Lower lobe of right lung (tissue), 2 donors: ENCODE results near the gene ATRN. TPM values are rescaled to one million over a fixed set of nuclear protein-coding genes. Genes with fewer than 3 reads are reported as not detected.

Experiments used
- ATAC-seq, 2 donors: fragments of 200-7000 bp; cut with Tn5 transposase; one replicate each; pipeline ENCODE4 v1.9.1; 2020 to 2022; ENCODE audit warnings: mild to moderate bottlenecking in 2 of 2, moderate library complexity in 2 of 2
- DNase-seq: peaks from one replicate; pipeline ENCODE4 v3.0.0-alpha.2; 2020
- H3K27ac ChIP-seq: fragments of 200-600 bp; one replicate; pipeline ENCODE4 v1.8.0; 2022
- H3K27me3 ChIP-seq: fragments of 200-600 bp; one replicate; pipeline ENCODE4 v1.8.0; 2022; ENCODE audit warnings: low read depth
- H3K36me3 ChIP-seq: fragments of 200-600 bp; one replicate; pipeline ENCODE4 v1.8.0; 2022; ENCODE audit warnings: mild to moderate bottlenecking
- H3K4me1 ChIP-seq: fragments of 200-600 bp; one replicate; pipeline ENCODE4 v1.8.0; 2022
- H3K4me3 ChIP-seq: fragments of 200-600 bp; one replicate; pipeline ENCODE4 v1.8.0; 2022; ENCODE audit warnings: mild to moderate bottlenecking
- H3K9me3 ChIP-seq: fragments of 200-600 bp; one replicate; pipeline ENCODE4 v1.8.0; 2022
- intact Hi-C: fragments of 100-400 bp; cut with DNase I; formaldehyde crosslinking; loops from one replicate; pipeline ENCODE4 v1.11.0; 2022
- total RNA-seq: library from RNA; stranded (reverse); fragmentation: NEBNext Ultra II Directional; extraction: Animal tissue kit (Norgen Biotek cat#: 25700); gene quantifications from one replicate; pipeline ENCODE4 v1.2.1, GENCODE V29; 2021
- TF ChIP-seq, protein P1 (sequence below): fragments of 200-600 bp; IDR thresholded peaks from one replicate; pipeline ENCODE4 v1.8.0; 2022; ENCODE audit warnings: antibody characterized with exemption, mild to moderate bottlenecking
- donor health status: DM: no; HTN: yes; CAD: no; lungs with severe emphysema.

ATRN gene
- total RNA-seq, 1 donor from 2014 or later = 29.2 TPM

- H3K27ac ChIP-seq = no peak overlapping the region
- intact Hi-C loops = no loop called here
- no peaks in the 10 kb centered on the region for H3K4me1 ChIP-seq
- no peaks in the 10 kb centered on the region for H3K27me3 ChIP-seq
- H3K9me3 ChIP-seq = no peaks in the 10 kb centered on the region
- no peak for ATAC-seq
- DNase-seq = no peak
- H3K4me3 ChIP-seq = no peak overlapping the region
- H3K36me3 ChIP-seq = peaks cover 54% of the 10 kb centered on the region
- TF ChIP-seq, protein P1, sequence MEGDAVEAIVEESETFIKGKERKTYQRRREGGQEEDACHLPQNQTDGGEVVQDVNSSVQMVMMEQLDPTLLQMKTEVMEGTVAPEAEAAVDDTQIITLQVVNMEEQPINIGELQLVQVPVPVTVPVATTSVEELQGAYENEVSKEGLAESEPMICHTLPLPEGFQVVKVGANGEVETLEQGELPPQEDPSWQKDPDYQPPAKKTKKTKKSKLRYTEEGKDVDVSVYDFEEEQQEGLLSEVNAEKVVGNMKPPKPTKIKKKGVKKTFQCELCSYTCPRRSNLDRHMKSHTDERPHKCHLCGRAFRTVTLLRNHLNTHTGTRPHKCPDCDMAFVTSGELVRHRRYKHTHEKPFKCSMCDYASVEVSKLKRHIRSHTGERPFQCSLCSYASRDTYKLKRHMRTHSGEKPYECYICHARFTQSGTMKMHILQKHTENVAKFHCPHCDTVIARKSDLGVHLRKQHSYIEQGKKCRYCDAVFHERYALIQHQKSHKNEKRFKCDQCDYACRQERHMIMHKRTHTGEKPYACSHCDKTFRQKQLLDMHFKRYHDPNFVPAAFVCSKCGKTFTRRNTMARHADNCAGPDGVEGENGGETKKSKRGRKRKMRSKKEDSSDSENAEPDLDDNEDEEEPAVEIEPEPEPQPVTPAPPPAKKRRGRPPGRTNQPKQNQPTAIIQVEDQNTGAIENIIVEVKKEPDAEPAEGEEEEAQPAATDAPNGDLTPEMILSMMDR = no peak
Observed at GRCh38 chr20:3572151-3572550, 101.3 kb downstream of the ATRN start.

DNA sequence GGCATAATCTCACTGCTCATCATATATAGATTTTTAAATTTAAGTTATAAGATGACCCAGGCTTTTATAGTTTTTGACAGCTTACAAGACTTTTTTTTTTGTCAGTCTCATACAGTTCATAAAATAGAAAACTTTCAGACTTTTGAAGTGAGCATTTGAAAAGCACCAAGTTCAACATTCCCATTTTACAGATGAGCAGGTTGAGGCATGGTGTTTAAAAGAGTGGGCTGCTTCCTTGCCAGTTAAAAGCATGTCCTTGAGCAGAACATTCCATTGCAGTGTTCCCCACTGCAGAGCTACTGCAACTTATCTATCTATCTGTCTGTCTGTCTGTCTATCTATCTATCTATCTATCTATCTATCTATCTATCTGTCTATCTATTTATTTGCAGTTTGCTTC is 105.5 kb downstream of the ATRN start:
- ATAC-seq = no peak
- DNase-seq = no peak
- H3K27ac ChIP-seq = no peak overlapping the region
- no peak overlapping the region for H3K4me3 ChIP-seq
- H3K27me3 ChIP-seq = no peaks in the 10 kb centered on the region
- H3K4me1 ChIP-seq = no peaks in the 10 kb centered on the region
- H3K36me3 ChIP-seq = peaks cover 76% of the 10 kb centered on the region
- TF ChIP-seq, protein P1 = no peak
- intact Hi-C loops = no loop called here
- no peaks in the 10 kb centered on the region for H3K9me3 ChIP-seq

GRCh38 chr20:3577366-3577765 is 106.5 kb downstream of the ATRN start:
- Histone ChIP-seq H3K27ac (no peak overlapping the region), H3K36me3 (peaks cover 82% of the 10 kb centered on the region), H3K4me3 (no peak overlapping the region), H3K4me1 (no peaks in the 10 kb centered on the region), H3K27me3 (no peaks in the 10 kb centered on the region), H3K9me3 (no peaks in the 10 kb centered on the region)
- ATAC-seq (no peak), DNase-seq (no peak)
- TF ChIP-seq, protein P1 = no peak
- intact Hi-C loops = no loop called here

- intact Hi-C loops = no loop called here
- Histone ChIP-seq H3K4me1 (no peaks in the 10 kb centered on the region), H3K36me3 (peaks cover 82% of the 10 kb centered on the region), H3K9me3 (no peaks in the 10 kb centered on the region), H3K27ac (no peak overlapping the region), H3K4me3 (no peak overlapping the region), H3K27me3 (no peaks in the 10 kb centered on the region)
- TF ChIP-seq, protein P1 = no peak
- no peak for ATAC-seq
- DNase-seq = no peak
Observed at GRCh38 chr20:3580412-3580811, 109.6 kb downstream of the ATRN start.

GRCh38 chr20:3583765-3584164 is 112.9 kb downstream of the ATRN start:
- Histone ChIP-seq H3K36me3 (peaks cover 58% of the 10 kb centered on the region), H3K27me3 (no peaks in the 10 kb centered on the region), H3K4me3 (no peak overlapping the region), H3K27ac (no peak overlapping the region), H3K4me1 (no peaks in the 10 kb centered on the region), H3K9me3 (no peaks in the 10 kb centered on the region)
- DNase-seq = no peak
- intact Hi-C loops = no loop called here
- no peak for ATAC-seq
- TF ChIP-seq, protein P1 = no peak

DNA sequence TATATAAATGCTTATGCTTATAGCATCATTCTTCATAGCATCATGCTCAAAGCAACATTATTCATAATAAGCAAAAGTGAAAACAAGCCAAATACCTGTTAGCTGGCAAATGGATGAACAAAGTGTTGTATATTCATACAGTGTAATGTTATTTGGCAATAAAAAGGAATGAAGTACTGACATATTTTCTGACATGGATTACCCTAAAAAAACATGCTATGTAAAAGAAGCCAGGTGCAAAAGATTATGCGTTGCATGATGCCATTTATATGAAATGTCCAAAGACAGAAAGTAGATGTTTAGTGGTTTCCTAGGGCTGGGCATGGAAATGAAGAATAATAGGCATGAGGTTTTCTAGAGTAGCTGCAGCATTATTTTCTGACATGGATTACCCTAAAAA is 115.3 kb downstream of the ATRN start:
- TF ChIP-seq, protein P1 = no peak
- no peak overlapping the region for H3K4me3 ChIP-seq
- intact Hi-C loops = no loop called here
- peaks cover 53% of the 10 kb centered on the region for H3K36me3 ChIP-seq
- no peak for ATAC-seq
- no peak for DNase-seq
- H3K27ac ChIP-seq = no peak overlapping the region
- H3K27me3 ChIP-seq = no peaks in the 10 kb centered on the region
- no peaks in the 10 kb centered on the region for H3K4me1 ChIP-seq
- H3K9me3 ChIP-seq = no peaks in the 10 kb centered on the region
